HepG2 (cell line): ENCODE results near the gene HSPB8. TPM values are rescaled to one million over a fixed set of nuclear protein-coding genes. Genes with fewer than 3 reads are reported as not detected.

Experiments
- ATAC-seq: fragments of 200-7000 bp; cut with Tn5 transposase; 3 replicates; pipeline ENCODE4 v1.9.1; 2020; ENCODE audit warnings: mild to moderate bottlenecking, moderate library complexity
- BruUV-seq: library from RNA; stranded (reverse); fragments of 400-500 nt; replicated peaks from 2 replicates; lab custom pipeline; 2021; lab: Mats Ljungman, UMichigan
- CTCF ChIA-PET: fragments of 300-600 bp; formaldehyde crosslinking; extraction: SDS; loops from one replicate; lab custom pipeline; 2021; ENCODE audit warnings: low total read pairs, inconsistent platforms, low intra/inter-chr PET ratio; lab: Yijun Ruan, JAX
- POLR2A ChIA-PET: fragments of 350-600 bp; sonication (Branson Sonifier 250); formaldehyde crosslinking; loops from one replicate; lab custom pipeline; 2020; ENCODE audit warnings: antibody characterized with exemption, inconsistent platforms; lab: Yijun Ruan, JAX
- DNase-seq: peaks from one replicate; pipeline ENCODE4 v3.0.0-alpha.2; 2015; ENCODE audit warnings: low spot score
- FAIRE-seq: peaks from 3 replicates; lab custom pipeline; 2011; peaks lifted over from hg19 to GRCh38; lab: Jason Lieb, UNC
- H2AFZ ChIP-seq: one replicate; pipeline ENCODE4 v1.6.1; 2011; ENCODE audit warnings: low read length, inconsistent platforms
- H3K27ac ChIP-seq: fragments of 300-600 bp; 3 replicates; pipeline ENCODE4 v1.8.0; 2011; ENCODE audit warnings: mixed run types, mild to moderate bottlenecking, mixed read lengths, low read length, inconsistent platforms; ENCODE audit not compliant: insufficient read depth; ENCODE audit errors: extremely low read length
- H3K27me3 ChIP-seq, 2 experiments: fragments of 200-600 bp in 1 of 2; 2 replicates in 1 of 2; 3 replicates in 1 of 2; pipeline versions ENCODE4 v1.6.0 to v1.8.0; 2011; ENCODE audit warnings: low read length in 2 of 2, mild to moderate bottlenecking in 2 of 2, moderate library complexity in 2 of 2, inconsistent platforms in 1 of 2; ENCODE audit not compliant: insufficient read depth in 2 of 2, control insufficient read depth in 1 of 2
- H3K36me3 ChIP-seq, 2 experiments: fragments of 200-600 bp in 1 of 2; replicated peaks in 1 of 2; 2 replicates in 1 of 2; 3 replicates in 1 of 2; pipeline versions ENCODE4 v1.5.1 to v1.8.0; 2011; ENCODE audit warnings: low read length in 2 of 2, inconsistent platforms in 1 of 2; ENCODE audit not compliant: insufficient read depth in 2 of 2, control insufficient read depth in 1 of 2
- H3K4me1 ChIP-seq: 2 replicates; pipeline ENCODE4 v1.5.1; 2012; ENCODE audit warnings: low read length, inconsistent platforms; ENCODE audit not compliant: insufficient read depth
- H3K4me2 ChIP-seq: 2 replicates; pipeline ENCODE4 v1.6.0; 2011; ENCODE audit warnings: low read depth, low read length, inconsistent platforms
- H3K4me3 ChIP-seq, 3 experiments: fragments of 200-600 bp in 1 of 3; sonication (generic), shearing (Covaris generic) in 1 of 3; replicated peaks in 1 of 3; 2 replicates each; pipeline ENCODE4 v1.5.1; 2011 to 2016; ENCODE audit warnings: low read length in 3 of 3, inconsistent platforms in 2 of 3, low read depth in 2 of 3, mild to moderate bottlenecking in 2 of 3, control low read depth in 1 of 3, mixed read lengths in 1 of 3; ENCODE audit not compliant: insufficient read depth in 1 of 3
- H3K79me2 ChIP-seq: one replicate; pipeline ENCODE4 v1.6.1; 2011; ENCODE audit warnings: low read length, inconsistent platforms; ENCODE audit not compliant: insufficient read depth
- H3K9ac ChIP-seq: 2 replicates; pipeline ENCODE4 v1.6.0; 2011; ENCODE audit warnings: mild to moderate bottlenecking, low read depth, low read length, inconsistent platforms; ENCODE audit not compliant: insufficient read depth
- H3K9me3 ChIP-seq: 2 replicates; pipeline ENCODE4 v1.5.1; 2012; ENCODE audit warnings: mild to moderate bottlenecking, low read length
- H4K20me1 ChIP-seq: 2 replicates; pipeline ENCODE4 v1.6.0; 2011; ENCODE audit warnings: inconsistent platforms, mild to moderate bottlenecking, low read length, moderate library complexity; ENCODE audit not compliant: insufficient read depth
- AFF4 ChIP-seq: sonication (generic); formaldehyde crosslinking; IDR thresholded peaks from 2 replicates; pipeline ENCODE4 v1.4.0; 2020; ENCODE audit warnings: missing genetic modification reagents
- FOXC1 ChIP-seq: sonication (generic); formaldehyde crosslinking; IDR thresholded peaks from 2 replicates; pipeline ENCODE4 v1.8.0; 2022; ENCODE audit warnings: mild to moderate bottlenecking, missing genetic modification reagents, borderline replicate concordance
- HDAC6 ChIP-seq: fragments of 200-600 bp; sonication (generic); IDR thresholded peaks from 2 replicates; pipeline ENCODE4 v1.7.0; 2017; ENCODE audit warnings: mild to moderate bottlenecking, antibody characterized with exemption, low read length, low read depth
- JUND ChIP-seq: sonication (generic); formaldehyde crosslinking; IDR thresholded peaks from 2 replicates; pipeline ENCODE4 v1.8.0; 2022; ENCODE audit warnings: mild to moderate bottlenecking, missing genetic modification reagents
- MTF2 ChIP-seq: sonication (generic); formaldehyde crosslinking; IDR thresholded peaks from 2 replicates; pipeline ENCODE4 v1.5.0; 2020; ENCODE audit warnings: missing genetic modification reagents, borderline replicate concordance
- NRL ChIP-seq: sonication (generic); formaldehyde crosslinking; IDR thresholded peaks from 2 replicates; pipeline ENCODE4 v1.5.0; 2020; ENCODE audit warnings: missing genetic modification reagents, mild to moderate bottlenecking, moderate library complexity, borderline replicate concordance
- ZNF761 ChIP-seq: sonication (generic); formaldehyde crosslinking; conservative IDR thresholded peaks from 2 replicates; pipeline ENCODE4 v1.4.0; 2020; ENCODE audit warnings: mild to moderate bottlenecking, missing genetic modification reagents
- ZSCAN12 ChIP-seq: sonication (generic); formaldehyde crosslinking; IDR thresholded peaks from 2 replicates; pipeline ENCODE4 v1.9.0; 2021; ENCODE audit warnings: mild to moderate bottlenecking, missing genetic modification reagents
- WGBS: methylation state at CpG from one replicate; pipeline ENCODE4 v1.1.6; 2017; ENCODE audit warnings: low lambda C conversion rate; 5-methylcytosine and 5-hydroxymethylcytosine counted together
- in situ Hi-C: cut with HindIII; loops from 2 replicates; pipeline ENCODE4 v1.10.0; 2017; ENCODE audit warnings: low pct_unique_long_range_greater_than_20kb; ENCODE audit not compliant: extremely low pct_ligation_motif_present
- intact Hi-C: fragments of 100-400 bp; cut with micrococcal nuclease; formaldehyde crosslinking; loops from one replicate; pipeline ENCODE4 v1.10.0; 2022; ENCODE audit not compliant: unreplicated experiment
- polyA plus RNA-seq, 8 experiments: library from polyadenylated mRNA; depleted of rRNA in 3 of 8; stranded (reverse) in 7 of 8; unstranded in 1 of 8; fragments of >200 nt; fragmentation: Illumina TruSeq in 4 of 8; extraction: Trizol in 4 of 8; gene quantifications; 2 replicates each; pipeline versions ENCODE4 v1.2.1 to v1.2.3, GENCODE V29; 2011 to 2016; ENCODE audit warnings: low read depth in 4 of 8, missing spikeins in 1 of 8, mixed read lengths in 1 of 8; ENCODE audit not compliant: insufficient read depth in 1 of 8
- total RNA-seq, 5 experiments: library from RNA; depleted of rRNA; stranded (reverse); fragments of >200 nt; fragmentation: Illumina TruSeq; extraction: Trizol; gene quantifications; 2 replicates each; pipeline ENCODE4 v1.2.3, GENCODE V29; 2016; ENCODE audit warnings: low read depth in 1 of 5
- TF ChIP-seq, protein P1 (sequence below): sonication (generic); formaldehyde crosslinking; IDR thresholded peaks from 2 replicates; pipeline ENCODE4 v1.8.0; 2022; ENCODE audit warnings: mild to moderate bottlenecking, missing genetic modification reagents, moderate library complexity
- TF ChIP-seq, protein P2 (sequence below): sonication (generic); formaldehyde crosslinking; IDR thresholded peaks from 2 replicates; pipeline ENCODE4 v1.5.1; 2020; ENCODE audit warnings: missing genetic modification reagents, mild to moderate bottlenecking, borderline replicate concordance

The HSPB8 gene
- total and polyA plus RNA-seq, 2 of the 13 experiments (the other 11 are each of a cell fraction or from before 2014, with no cell fraction given) = 0.49 to 0.54 TPM

DNA sequence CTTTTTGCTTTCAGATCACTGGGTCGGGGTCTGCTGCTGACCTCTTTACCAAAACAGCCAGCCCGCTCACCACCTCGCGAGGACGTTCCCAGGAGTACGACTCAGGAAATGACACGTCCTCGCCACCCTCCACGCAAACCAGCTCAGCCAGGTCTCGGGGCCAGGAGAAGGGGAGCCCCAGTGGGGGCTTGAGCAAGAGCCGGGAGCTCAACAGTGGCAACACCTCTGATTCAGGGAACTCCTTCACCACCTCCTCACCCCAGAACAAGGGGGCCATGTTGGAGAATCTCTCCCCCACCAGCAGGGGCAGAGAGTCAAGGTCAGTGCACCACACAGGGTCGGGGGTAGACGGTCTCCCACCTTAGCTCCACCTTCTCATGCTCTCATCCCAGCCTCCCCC is 33.4 kb upstream of the HSPB8 start:
- in situ Hi-C loops = no loop called here
- H3K4me1 ChIP-seq = no peaks in the 10 kb centered on the region
- BruUV-seq = no TSS peak
- peaks cover 0 to 4% of the 10 kb centered on the region in 2 experiments; a peak in 1 of 5 replicates for H3K27me3 ChIP-seq
- no peak overlapping the region for H3K27ac ChIP-seq
- no peak for TF ChIP-seq MTF2
- no peak for TF ChIP-seq ZSCAN12
- TF ChIP-seq, protein P1, sequence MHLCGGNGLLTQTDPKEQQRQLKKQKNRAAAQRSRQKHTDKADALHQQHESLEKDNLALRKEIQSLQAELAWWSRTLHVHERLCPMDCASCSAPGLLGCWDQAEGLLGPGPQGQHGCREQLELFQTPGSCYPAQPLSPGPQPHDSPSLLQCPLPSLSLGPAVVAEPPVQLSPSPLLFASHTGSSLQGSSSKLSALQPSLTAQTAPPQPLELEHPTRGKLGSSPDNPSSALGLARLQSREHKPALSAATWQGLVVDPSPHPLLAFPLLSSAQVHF (CRISPR knock-in tag) = no peak
- TF ChIP-seq NRL (CRISPR knock-in tag) = no peak
- ChIA-PET CTCF (no interaction called here), POLR2A (no interaction called here)
- no peak for DNase-seq
- no peaks in the 10 kb centered on the region for H3K9me3 ChIP-seq
- FAIRE-seq = no peak
- intact Hi-C loops = no loop called here
- H3K79me2 ChIP-seq = no peaks in the 10 kb centered on the region
- no peaks in the 10 kb centered on the region for H4K20me1 ChIP-seq
- H3K9ac ChIP-seq = no peak overlapping the region
- WGBS = 61% methylated on average over 8 of the region's 13 CpGs
- no peaks in the 10 kb centered on the region for H3K36me3 ChIP-seq
- H3K4me2 ChIP-seq = no peak overlapping the region
- no peak overlapping the region for H3K4me3 ChIP-seq
- no peak for ATAC-seq
- H2AFZ ChIP-seq = no peak overlapping the region

- DNase-seq = no peak
- FAIRE-seq = no peak
- Histone ChIP-seq H3K4me2 (no peak overlapping the region), H3K27ac (no peak overlapping the region), H3K27me3 (peaks cover 0 to 4% of the 10 kb centered on the region in 2 experiments; a peak in 1 of 5 replicates), H3K4me1 (no peaks in the 10 kb centered on the region), H3K79me2 (no peaks in the 10 kb centered on the region), H3K9me3 (peaks cover 8% of the 10 kb centered on the region; the same call in 1 of the 2 replicates), H3K4me3 (no peak overlapping the region), H3K9ac (no peak overlapping the region), H4K20me1 (no peaks in the 10 kb centered on the region), H3K36me3 (no peaks in the 10 kb centered on the region), H2AFZ (no peak overlapping the region)
- ChIA-PET CTCF (no interaction called here), POLR2A (no interaction called here)
- intact Hi-C loops = no loop called here
- BruUV-seq = no TSS peak
- in situ Hi-C loops = no loop called here
- 18% methylated on average over 2 of the region's 2 CpGs for WGBS
- ATAC-seq = no peak
- TF ChIP-seq, protein P2, sequence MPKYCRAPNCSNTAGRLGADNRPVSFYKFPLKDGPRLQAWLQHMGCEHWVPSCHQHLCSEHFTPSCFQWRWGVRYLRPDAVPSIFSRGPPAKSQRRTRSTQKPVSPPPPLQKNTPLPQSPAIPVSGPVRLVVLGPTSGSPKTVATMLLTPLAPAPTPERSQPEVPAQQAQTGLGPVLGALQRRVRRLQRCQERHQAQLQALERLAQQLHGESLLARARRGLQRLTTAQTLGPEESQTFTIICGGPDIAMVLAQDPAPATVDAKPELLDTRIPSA (CRISPR knock-in tag) = no peak
- TF ChIP-seq ZNF761 (CRISPR knock-in tag) (no peak), FOXC1 (CRISPR knock-in tag) (no peak), AFF4 (CRISPR knock-in tag) (no peak), JUND (CRISPR knock-in tag) (no peak), HDAC6 (no peak)
These were observed 30.8 kb upstream of the HSPB8 start for GRCh38 chr12:119147847-119148448.
